Neuronal stem cell (in vitro differentiated cells): ENCODE data around the gene SNAPC5.

Source experiments
- DNase-seq: peaks from one replicate; pipeline ENCODE4 v3.0.0-alpha.2; 2013; ENCODE audit warnings: low spot score
- H2AFZ ChIP-seq: one replicate; pipeline ENCODE4 v1.6.1; 2013; ENCODE audit warnings: mild to moderate bottlenecking, low read length, inconsistent platforms
- H2AK5ac ChIP-seq: 2 replicates; pipeline ENCODE4 v1.6.1; 2013; ENCODE audit warnings: low read depth, mild to moderate bottlenecking, inconsistent platforms, low read length, moderate library complexity, mixed read lengths
- H2BK120ac ChIP-seq: 2 replicates; pipeline ENCODE4 v1.6.1; 2013; ENCODE audit warnings: low read depth, mild to moderate bottlenecking, inconsistent platforms, low read length, moderate library complexity, mixed read lengths
- H2BK12ac ChIP-seq: one replicate; pipeline ENCODE4 v1.6.1; 2013; ENCODE audit warnings: low read length, inconsistent platforms
- H2BK15ac ChIP-seq: 2 replicates; pipeline ENCODE4 v1.6.1; 2013; ENCODE audit warnings: mild to moderate bottlenecking, low read length, inconsistent platforms, mixed read lengths
- H2BK5ac ChIP-seq: one replicate; pipeline ENCODE4 v1.6.1; 2013; ENCODE audit warnings: inconsistent platforms, mild to moderate bottlenecking, low read length, moderate library complexity
- H3K14ac ChIP-seq: one replicate; pipeline ENCODE4 v1.6.1; 2013; ENCODE audit warnings: low read length, inconsistent platforms
- H3K18ac ChIP-seq: 2 replicates; pipeline ENCODE4 v1.6.1; 2013; ENCODE audit warnings: low read length, inconsistent platforms
- H3K23ac ChIP-seq: 2 replicates; pipeline ENCODE4 v1.6.1; 2013; ENCODE audit warnings: low read depth, mild to moderate bottlenecking, mixed read lengths, low read length, inconsistent platforms; ENCODE audit not compliant: poor library complexity
- H3K27ac ChIP-seq: replicated peaks from 3 replicates; pipeline ENCODE4 v1.5.1; 2013; ENCODE audit warnings: low read length, inconsistent platforms
- H3K27me3 ChIP-seq, 3 experiments: 2 replicates each; pipeline ENCODE4 v1.6.1; 2013; ENCODE audit warnings: low read length in 3 of 3, mild to moderate bottlenecking in 2 of 3, inconsistent platforms in 1 of 3, low read depth in 1 of 3, mixed read lengths in 1 of 3, moderate library complexity in 1 of 3; ENCODE audit not compliant: control insufficient read depth in 3 of 3, insufficient read depth in 3 of 3
- H3K36me3 ChIP-seq, 2 donors: replicated peaks in 1 of 2; 2 replicates each; pipeline ENCODE4 v1.6.1; 2013; ENCODE audit warnings: low read length in 2 of 2; ENCODE audit not compliant: control insufficient read depth in 2 of 2, insufficient read depth in 2 of 2
- H3K4ac ChIP-seq: 2 replicates; pipeline ENCODE4 v1.6.1; 2013; ENCODE audit warnings: inconsistent platforms, mild to moderate bottlenecking, low read length, moderate library complexity
- H3K4me1 ChIP-seq, 2 donors: 1 replicate in 1 of 2; 2 replicates in 1 of 2; pipeline ENCODE4 v1.6.1; 2013; ENCODE audit warnings: low read length in 2 of 2, low read depth in 1 of 2; ENCODE audit not compliant: control insufficient read depth in 2 of 2, insufficient read depth in 1 of 2
- H3K4me2 ChIP-seq: one replicate; pipeline ENCODE4 v1.6.1; 2013; ENCODE audit warnings: mild to moderate bottlenecking, low read length, inconsistent platforms; ENCODE audit not compliant: insufficient read depth, poor library complexity, severe bottlenecking
- H3K4me3 ChIP-seq, 2 donors: 2 replicates each; pipeline ENCODE4 v1.5.1; 2013; ENCODE audit warnings: low read length in 2 of 2, mild to moderate bottlenecking in 2 of 2, inconsistent platforms in 1 of 2, moderate library complexity in 1 of 2
- H3K79me1 ChIP-seq: one replicate; pipeline ENCODE4 v1.6.1; 2013; ENCODE audit warnings: low read depth, mild to moderate bottlenecking, inconsistent platforms, low read length, moderate library complexity
- H3K9ac ChIP-seq: one replicate; pipeline ENCODE4 v1.6.1; 2013; ENCODE audit warnings: mild to moderate bottlenecking, low read depth, low read length, inconsistent platforms; ENCODE audit not compliant: poor library complexity
- H3K9me3 ChIP-seq, 2 donors: replicated peaks in 1 of 2; 2 replicates each; pipeline versions ENCODE3 to v1.6.1; 2013; ENCODE audit warnings: low read length in 2 of 2, mild to moderate bottlenecking in 2 of 2, inconsistent platforms in 1 of 2, low read depth in 1 of 2, mixed read lengths in 1 of 2, moderate library complexity in 1 of 2; ENCODE audit not compliant: control insufficient read depth in 2 of 2, insufficient read depth in 1 of 2
- H4K8ac ChIP-seq: one replicate; pipeline ENCODE4 v1.6.1; 2013; ENCODE audit warnings: low read depth, mild to moderate bottlenecking, inconsistent platforms, low read length, moderate library complexity
- H4K91ac ChIP-seq: one replicate; pipeline ENCODE4 v1.6.1; 2013; ENCODE audit warnings: low read length, low read depth, mild to moderate bottlenecking, inconsistent platforms; ENCODE audit not compliant: poor library complexity
- WGBS, 2 donors: extraction: QIAGEN DNeasy Blood & Tissue Kit; methylation state at CpG; one replicate each; pipeline ENCODE4 v1.1.7; 2013; ENCODE audit warnings: missing lambda C conversion rate in 2 of 2, mixed read lengths in 1 of 2; ENCODE audit not compliant: insufficient read length in 2 of 2, insufficient replicate concordance in 1 of 2; ENCODE audit errors: extremely low coverage in 2 of 2; 5-methylcytosine and 5-hydroxymethylcytosine counted together

SNAPC5 gene

DNA sequence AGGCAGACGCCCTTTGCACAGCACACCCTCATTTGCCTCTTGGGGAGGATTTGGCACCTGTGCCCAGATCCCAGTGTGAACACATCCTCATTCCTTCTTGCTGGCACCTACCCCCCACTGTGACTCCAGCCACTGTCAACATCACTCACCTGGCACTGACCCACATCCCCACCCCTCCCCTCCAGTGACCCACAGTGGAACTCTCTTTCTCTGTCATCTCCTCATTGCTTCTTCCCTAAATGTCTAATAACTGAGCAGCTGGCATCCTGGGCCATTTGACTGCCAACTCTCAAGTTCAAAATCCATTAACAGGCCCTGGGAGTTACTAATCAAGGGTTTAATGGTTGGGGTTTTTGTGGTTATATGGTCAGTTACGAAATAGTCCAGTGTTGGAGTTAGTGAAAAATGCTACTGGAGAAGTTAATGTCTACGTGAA lies 14.4 kb downstream of the SNAPC5 start:
- Histone ChIP-seq H3K23ac (no peak overlapping the region), H2BK15ac (no peak overlapping the region), H2BK5ac (no peak overlapping the region), H3K4me2 (no peak overlapping the region), H3K36me3 (peaks cover 21 to 60% of the 10 kb centered on the region in 2 donors), H3K79me1 (peaks cover 3% of the 10 kb centered on the region), H3K27ac (no peak overlapping the region), H3K27me3 (no peaks in the 10 kb centered on the region), H3K9me3 (peaks cover 0 to 4% of the 10 kb centered on the region in 2 donors), H4K8ac (no peak overlapping the region), H3K14ac (no peak overlapping the region), H3K18ac (no peak overlapping the region), H2BK12ac (no peak overlapping the region), H2AK5ac (no peak overlapping the region), H3K9ac (no peak overlapping the region), H3K4ac (no peak overlapping the region), H2BK120ac (no peak overlapping the region), H3K4me3 (no peak overlapping the region), H3K4me1 (peaks cover 0 to 3% of the 10 kb centered on the region in 2 donors), H2AFZ (no peak overlapping the region), H4K91ac (no peak overlapping the region)
- DNase-seq = no peak
- WGBS, 2 donors = no CpG with 5 or more reads among the region's 3 CpGs

- Histone ChIP-seq H3K4me2 (no peak overlapping the region), H3K36me3 (peaks cover 15 to 54% of the 10 kb centered on the region in 2 donors), H2BK15ac (no peak overlapping the region), H3K4me3 (no peak overlapping the region), H4K91ac (no peak overlapping the region), H2AK5ac (peak overlapping the region; percentile 27), H2AFZ (no peak overlapping the region), H3K9me3 (peaks cover 0 to 4% of the 10 kb centered on the region in 2 donors), H3K4me1 (peaks cover 0 to 3% of the 10 kb centered on the region in 2 donors), H3K18ac (no peak overlapping the region), H2BK12ac (no peak overlapping the region), H2BK120ac (no peak overlapping the region), H3K79me1 (peaks cover 3% of the 10 kb centered on the region), H3K9ac (peak overlapping the region; percentile 50), H3K23ac (no peak overlapping the region), H3K14ac (no peak overlapping the region), H4K8ac (no peak overlapping the region), H3K27ac (no peak overlapping the region), H3K27me3 (no peaks in the 10 kb centered on the region), H3K4ac (no peak overlapping the region), H2BK5ac (no peak overlapping the region)
- no CpG with 5 or more reads among the region's 9 CpGs for WGBS, 2 donors
- no peak for DNase-seq
Measured at GRCh38 chr15:66482539-66482938, 15.0 kb downstream of the SNAPC5 start.

DNA sequence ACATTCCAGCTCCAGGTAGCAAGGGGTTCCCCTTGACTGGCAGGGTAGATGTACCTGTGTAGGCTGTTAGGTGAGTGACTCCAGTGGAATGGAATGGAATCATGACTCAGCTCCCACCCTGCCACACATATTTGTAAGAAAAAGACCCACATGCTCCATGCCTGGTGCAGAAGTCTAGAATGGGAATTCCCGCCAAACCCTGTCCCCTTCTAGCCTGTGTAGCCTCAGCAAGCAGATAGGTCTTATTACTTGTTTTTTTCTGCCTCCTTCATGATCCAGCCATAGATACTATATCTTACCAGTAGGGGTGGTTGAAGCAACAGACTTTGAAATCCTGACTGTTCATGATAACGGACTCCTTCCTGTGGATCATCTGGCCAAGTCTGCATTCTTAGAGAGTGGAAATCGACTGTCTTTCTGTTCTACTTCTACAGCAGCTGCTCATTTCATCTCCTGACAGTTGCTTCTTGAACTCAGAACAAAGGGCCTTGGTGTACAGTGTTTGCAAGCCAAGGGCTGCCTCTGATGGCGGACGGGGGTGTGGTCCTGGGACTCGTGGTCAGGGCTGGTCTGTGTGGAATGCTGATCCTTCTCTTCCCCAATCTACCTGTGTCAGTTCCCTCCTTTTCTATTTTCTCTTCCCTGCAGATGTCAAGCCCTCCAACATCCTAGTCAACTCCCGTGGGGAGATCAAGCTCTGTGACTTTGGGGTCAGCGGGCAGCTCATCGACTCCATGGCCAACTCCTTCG lies 16.3 kb downstream of the SNAPC5 start:
- no peak overlapping the region for H2BK15ac ChIP-seq
- no peak for DNase-seq
- H2BK120ac ChIP-seq = no peak overlapping the region
- WGBS, 2 donors = no CpG with 5 or more reads among the region's 10 CpGs
- H2AFZ ChIP-seq = no peak overlapping the region
- H4K8ac ChIP-seq = no peak overlapping the region
- no peak overlapping the region for H3K18ac ChIP-seq
- H3K4me1 ChIP-seq = peaks cover 0 to 8% of the 10 kb centered on the region in 2 donors
- no peaks in the 10 kb centered on the region for H3K27me3 ChIP-seq
- peaks cover 12 to 43% of the 10 kb centered on the region in 2 donors for H3K36me3 ChIP-seq
- H3K9me3 ChIP-seq = peaks cover 0 to 4% of the 10 kb centered on the region in 2 donors
- H3K4me3 ChIP-seq = no peak overlapping the region
- no peak overlapping the region for H3K9ac ChIP-seq
- H3K14ac ChIP-seq = no peak overlapping the region
- no peak overlapping the region for H4K91ac ChIP-seq
- peaks cover 3% of the 10 kb centered on the region for H3K79me1 ChIP-seq
- H3K23ac ChIP-seq = no peak overlapping the region
- H3K4me2 ChIP-seq = no peak overlapping the region
- H2BK12ac ChIP-seq = no peak overlapping the region
- H3K4ac ChIP-seq = no peak overlapping the region
- no peak overlapping the region for H2AK5ac ChIP-seq
- no peak overlapping the region for H3K27ac ChIP-seq
- no peak overlapping the region for H2BK5ac ChIP-seq

- H2BK120ac ChIP-seq = no peak overlapping the region
- no peak overlapping the region for H2BK15ac ChIP-seq
- peaks cover 0 to 8% of the 10 kb centered on the region in 2 donors for H3K4me1 ChIP-seq
- no peak overlapping the region for H3K18ac ChIP-seq
- H2AFZ ChIP-seq = no peak overlapping the region
- H3K27me3 ChIP-seq = no peaks in the 10 kb centered on the region
- H3K14ac ChIP-seq = no peak overlapping the region
- peaks cover 10 to 33% of the 10 kb centered on the region in 2 donors for H3K36me3 ChIP-seq
- peaks cover 0 to 4% of the 10 kb centered on the region in 2 donors for H3K9me3 ChIP-seq
- H3K4me2 ChIP-seq = no peak overlapping the region
- H4K91ac ChIP-seq = no peak overlapping the region
- H2AK5ac ChIP-seq = no peak overlapping the region
- no peak overlapping the region for H3K27ac ChIP-seq
- no peak overlapping the region for H3K4me3 ChIP-seq
- H3K4ac ChIP-seq = no peak overlapping the region
- H3K79me1 ChIP-seq = peaks cover 3% of the 10 kb centered on the region
- no peak for DNase-seq
- no peak overlapping the region for H4K8ac ChIP-seq
- H3K9ac ChIP-seq = no peak overlapping the region
- H3K23ac ChIP-seq = no peak overlapping the region
- no peak overlapping the region for H2BK12ac ChIP-seq
- no peak overlapping the region for H2BK5ac ChIP-seq
- 100% methylated on average over 2 of the region's 6 CpGs; no CpG with 5 or more reads in 1 of the 2 donors for WGBS, 2 donors
Measured at GRCh38 chr15:66480267-66480666, 17.3 kb downstream of the SNAPC5 start.
